HG03039 (cell line): ENCODE data around the gene PIEZO1.
"Not testable (repeated sequence)": the region's sequence is repeated elsewhere in the genome, so short reads cannot be mapped to it uniquely, and the experiment has no call there.

Experiments
- ATAC-seq: cut with Tn5 transposase; IDR thresholded peaks from one replicate; pipeline ENCODE4 v1.9.1; 2021; ENCODE audit warnings: mild to moderate bottlenecking, moderate library complexity; ENCODE audit not compliant: unreplicated experiment

Gene PIEZO1

DNA sequence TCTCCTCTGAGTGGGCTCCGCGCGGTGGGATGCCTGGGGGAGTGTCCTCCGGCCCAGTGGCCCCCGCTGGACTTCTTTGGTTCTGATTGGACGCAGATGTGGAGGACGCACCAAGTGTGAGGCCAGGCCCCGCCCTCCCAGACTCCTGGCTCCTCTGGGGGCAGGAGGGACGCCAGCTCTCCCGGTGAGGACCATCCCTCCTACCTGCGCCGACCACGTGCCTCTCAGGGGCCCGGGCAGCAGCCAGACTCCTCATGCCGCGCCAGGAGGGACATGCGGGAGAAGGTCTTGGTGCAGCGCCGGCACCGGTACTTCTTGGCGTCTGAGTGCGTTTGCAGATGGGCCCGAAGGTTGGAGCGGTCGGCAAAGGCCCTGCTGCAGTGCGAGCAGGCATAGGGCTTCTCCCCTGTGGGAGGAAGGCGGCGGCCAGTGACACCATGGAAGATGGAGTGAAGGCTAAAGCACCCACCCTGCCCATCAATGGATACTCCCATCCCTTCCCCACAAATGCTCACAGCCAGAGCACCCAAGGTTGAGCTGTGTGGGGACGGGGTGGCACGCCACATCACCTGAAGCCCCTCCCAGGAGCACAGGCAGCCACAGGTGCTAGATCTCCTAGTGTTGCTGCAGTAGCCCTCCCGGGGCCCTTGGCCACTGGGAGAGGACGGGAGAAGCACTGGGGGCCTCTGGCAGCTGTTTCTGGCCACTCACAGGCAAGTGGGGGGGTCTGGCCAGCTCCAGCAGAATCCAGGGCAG is 106.6 kb downstream of the PIEZO1 start:
- no peak for ATAC-seq

DNA sequence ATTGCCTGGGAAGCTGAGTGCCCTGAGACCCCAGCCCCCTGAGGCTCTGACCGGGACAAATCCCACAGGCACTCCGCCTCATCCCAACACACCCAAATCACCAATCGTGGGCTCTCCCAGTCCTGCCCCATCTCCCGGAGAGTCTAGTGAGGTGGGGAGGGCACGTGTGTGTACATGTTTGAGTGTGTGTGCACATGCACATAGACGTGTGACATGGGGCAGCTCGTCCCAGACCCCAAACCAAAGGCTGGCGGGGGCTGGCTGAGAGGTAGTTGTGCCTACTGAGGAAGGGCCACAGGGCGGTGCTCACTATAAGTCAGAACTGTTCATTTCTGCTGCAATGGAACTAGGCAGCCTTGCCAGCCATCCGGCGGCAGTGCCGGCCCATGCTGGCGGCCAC is 107.3 kb downstream of the PIEZO1 start:
- no peak for ATAC-seq

DNA sequence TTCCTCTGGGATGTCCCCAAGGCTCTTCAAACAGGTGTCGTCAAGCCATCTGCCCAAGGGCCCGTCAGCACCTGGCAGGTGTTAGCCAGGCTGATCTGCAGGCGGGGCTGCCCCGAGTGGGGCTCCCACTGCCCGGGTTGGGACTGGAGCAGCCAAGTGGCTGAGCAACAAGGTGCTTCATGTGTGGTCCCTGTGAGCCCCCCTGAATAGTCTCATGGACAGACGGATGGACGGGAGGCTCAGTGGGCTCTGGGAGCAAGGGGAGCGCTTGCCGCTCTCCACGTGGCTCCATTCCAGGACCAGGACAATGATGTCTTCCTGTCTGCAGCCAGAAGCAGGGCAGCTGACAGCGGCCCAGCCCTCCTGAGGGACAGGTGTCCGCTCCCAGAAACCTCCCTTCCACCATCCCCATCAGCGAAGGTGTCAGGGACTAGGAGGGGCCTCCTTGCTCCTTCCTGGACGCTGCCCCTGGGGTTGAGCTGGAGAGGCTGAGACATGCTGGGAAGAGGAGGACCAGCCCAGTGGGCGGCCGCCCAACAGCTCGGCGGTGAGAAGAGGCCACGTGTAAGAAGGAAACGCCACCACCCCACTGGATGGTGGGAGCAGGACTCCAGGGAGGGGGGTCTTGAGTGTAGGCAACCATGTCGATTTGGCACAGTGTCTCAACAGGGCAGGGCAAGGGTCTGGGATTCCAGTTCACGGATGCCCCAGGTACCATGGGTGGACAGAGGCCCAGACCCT is 108.3 kb downstream of the PIEZO1 start:
- ATAC-seq: no peak

DNA sequence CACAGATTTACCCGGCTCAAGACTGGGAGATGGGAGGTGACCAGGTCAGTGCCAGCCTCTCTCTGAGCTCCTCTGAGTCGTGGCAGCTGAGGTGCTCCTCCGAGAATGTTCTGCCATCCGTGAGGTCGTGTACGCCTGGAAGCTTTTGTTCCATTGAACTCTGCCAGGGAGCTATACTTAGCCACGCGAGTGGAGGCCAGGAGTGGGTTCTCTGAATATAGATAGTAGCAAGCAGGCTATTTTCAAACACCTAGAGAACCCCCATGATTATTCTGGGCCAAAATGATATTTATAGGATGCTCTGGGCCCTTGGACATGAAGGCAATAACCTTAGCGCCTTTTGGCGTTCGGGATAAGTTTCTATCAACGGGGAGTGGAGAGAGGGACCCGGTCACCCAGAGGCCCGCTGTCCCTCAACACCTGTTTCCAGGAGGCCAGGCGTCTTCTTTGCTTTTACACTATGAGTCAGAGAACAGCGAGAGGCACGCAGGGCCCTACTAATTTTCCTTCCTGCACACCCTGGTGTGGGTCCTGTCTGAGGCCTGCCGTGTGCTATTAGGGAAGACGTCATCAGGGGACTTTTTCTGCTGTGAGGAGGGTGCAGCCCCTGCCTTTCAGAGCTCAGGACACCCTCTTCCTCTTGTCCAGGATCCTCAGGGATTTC is 111.2 kb downstream of the PIEZO1 start:
- no peak for ATAC-seq

DNA sequence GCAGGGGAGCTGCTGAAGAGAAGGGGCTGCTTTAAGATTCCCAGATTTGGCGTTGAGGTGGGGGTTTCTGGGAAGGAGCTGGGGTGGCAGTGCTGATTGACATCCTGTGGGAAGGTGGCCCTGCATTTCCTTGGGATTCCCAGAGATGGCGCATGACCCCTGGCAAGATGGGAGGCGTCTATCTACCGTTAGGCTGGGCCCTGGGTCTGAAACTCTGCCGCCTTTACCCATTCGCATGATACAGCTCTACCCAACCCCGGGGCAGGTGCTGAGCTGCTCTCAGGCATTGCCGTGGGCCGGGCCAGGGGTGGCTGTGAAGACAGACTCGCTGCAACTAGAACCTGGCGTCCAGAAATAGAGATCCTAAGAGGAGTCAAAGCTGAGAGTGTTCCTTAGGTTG is 112.2 kb downstream of the PIEZO1 start:
- ATAC-seq: no peak

DNA sequence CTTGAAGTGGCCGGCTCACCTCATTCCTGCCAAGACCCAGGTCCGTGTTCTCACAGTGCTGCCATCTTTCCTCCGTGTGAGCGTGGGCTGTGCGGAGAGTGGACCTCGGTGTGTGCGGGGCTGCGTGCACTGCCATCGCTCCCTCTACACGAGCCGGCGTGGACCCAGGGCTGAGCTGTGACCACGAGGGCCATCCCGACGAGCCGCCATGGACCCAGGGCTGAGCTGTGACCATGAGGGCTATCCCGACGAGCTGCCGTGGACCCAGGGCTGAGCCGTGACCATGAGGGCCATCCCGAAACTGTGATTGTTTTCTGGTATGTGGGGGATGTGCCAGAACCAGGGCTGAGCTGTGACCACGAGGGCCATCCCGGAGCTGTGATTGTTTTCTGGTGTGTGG is 113.2 kb downstream of the PIEZO1 start:
- ATAC-seq: no peak

DNA sequence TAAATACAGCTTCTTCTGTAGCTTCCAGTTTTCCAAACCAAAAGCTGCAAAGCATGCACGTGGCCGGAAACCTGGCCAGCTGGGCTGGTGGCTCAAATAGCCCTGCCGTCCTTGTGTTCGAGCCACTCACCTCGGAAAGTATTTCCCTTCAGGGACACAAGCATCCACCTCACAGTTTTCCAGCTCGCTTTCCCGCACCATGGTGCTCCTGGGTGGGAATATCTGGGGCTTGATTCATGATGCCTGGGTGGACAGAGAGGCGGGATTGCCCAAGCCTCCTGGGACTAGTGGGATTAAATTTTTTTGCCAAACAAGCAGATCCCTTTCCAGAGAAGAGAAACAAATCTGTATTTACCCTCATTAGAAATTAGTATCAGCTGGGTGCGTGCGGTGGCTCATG is 115.0 kb downstream of the PIEZO1 start:
- no peak for ATAC-seq

DNA sequence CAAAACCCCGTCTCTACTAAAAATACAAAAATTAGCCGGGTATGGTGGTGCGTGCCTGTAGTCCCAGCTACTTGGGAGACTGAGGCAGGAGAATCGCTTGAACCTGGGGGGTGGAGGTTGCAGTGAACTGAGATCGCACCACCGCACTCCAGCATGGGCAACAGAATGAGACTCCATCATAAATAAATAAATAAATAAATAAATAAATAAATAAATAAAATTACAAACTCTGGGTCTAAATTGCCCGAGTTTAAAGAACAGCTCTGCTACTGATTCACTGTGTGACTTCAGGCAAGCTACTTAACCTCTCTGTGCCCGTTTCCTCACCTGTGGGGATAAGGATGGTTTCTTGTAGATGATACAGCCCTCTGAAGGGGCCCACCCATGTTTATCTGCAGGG is 115.5 kb downstream of the PIEZO1 start:
- not testable (repeated sequence) for ATAC-seq

DNA sequence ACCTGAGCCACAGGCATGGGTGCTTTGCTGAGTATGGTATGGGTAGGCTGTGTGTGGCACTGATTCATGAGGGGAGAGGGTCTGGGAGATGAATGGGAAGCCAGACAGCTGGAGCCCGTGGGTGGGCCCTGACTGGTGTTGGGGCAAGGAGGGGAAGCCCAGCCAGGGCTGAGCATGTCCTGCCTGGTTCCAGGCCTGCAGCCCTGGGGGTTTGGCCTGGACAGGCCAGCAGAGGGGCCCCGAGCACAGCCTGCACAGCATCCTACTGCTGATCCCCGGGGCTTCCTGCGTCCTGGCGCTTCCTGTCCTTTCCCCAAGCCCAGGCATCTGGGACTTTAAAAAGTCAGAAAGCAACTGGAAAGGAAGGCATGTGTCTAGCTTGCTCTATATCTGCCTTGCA is 117.6 kb downstream of the PIEZO1 start:
- ATAC-seq: no peak

DNA sequence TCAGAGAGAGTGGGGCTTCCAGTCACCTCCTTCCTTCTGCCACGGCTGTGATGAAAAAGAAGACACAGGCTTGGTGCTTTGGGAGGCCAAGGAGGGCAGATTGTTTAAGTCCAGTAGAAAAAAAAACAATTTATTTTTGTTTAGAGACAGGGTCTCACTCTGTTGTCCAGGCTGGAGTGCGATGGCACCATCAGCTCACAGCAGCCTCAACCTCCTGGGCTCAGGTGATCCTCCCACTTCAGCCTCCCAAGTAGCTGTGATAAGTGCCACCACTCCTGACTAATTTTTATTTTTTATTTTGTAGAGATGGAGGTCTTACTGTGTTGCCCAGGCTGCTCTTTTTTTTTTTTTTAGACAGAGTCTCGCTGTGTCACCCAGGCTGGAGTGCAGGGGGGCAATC is 119.5 kb downstream of the PIEZO1 start:
- no peak for ATAC-seq
